Measurements from ENCODE around the gene WNT9A.

WNT9A gene

GRCh38 chr1:227941509-227942020, 6.2 kb downstream of the WNT9A start:
- DNase-seq, result no peak

GRCh38 chr1:227940791-227941241, 6.9 kb downstream of the WNT9A start:
- DNase-seq, result peak; percentile 11

GRCh38 chr1:227939791-227940771, 7.7 kb downstream of the WNT9A start:
- DNase-seq, result peak; percentile 17

- peak; percentile 14 for DNase-seq
Observed at GRCh38 chr1:227938911-227939790, 8.6 kb downstream of the WNT9A start.

- peak; percentile 2 for DNase-seq
Observed at GRCh38 chr1:227938276-227938675, 9.5 kb downstream of the WNT9A start.

GRCh38 chr1:227937838-227938145, 9.9 kb downstream of the WNT9A start:
- DNase-seq, result peak; percentile 8

GRCh38 chr1:227937031-227937837, 10.5 kb downstream of the WNT9A start:
- DNase-seq, result no peak

GRCh38 chr1:227935826-227936225, 11.9 kb downstream of the WNT9A start:
- no peak for DNase-seq

GRCh38 chr1:227934476-227935313, 13.0 kb downstream of the WNT9A start:
- peak; percentile 12 for DNase-seq

- DNase-seq, result no peak
Observed at GRCh38 chr1:227929751-227930472, 17.8 kb downstream of the WNT9A start.

- DNase-seq, result no peak
Observed at GRCh38 chr1:227928811-227929375, 18.8 kb downstream of the WNT9A start.

- no peak for DNase-seq
Observed at GRCh38 chr1:227927971-227928741, 19.6 kb downstream of the WNT9A start.

GRCh38 chr1:227926896-227927885, 20.5 kb downstream of the WNT9A start:
- DNase-seq, result no peak

- no peak for DNase-seq
Observed at GRCh38 chr1:227926216-227926791, 21.4 kb downstream of the WNT9A start.

- no peak for DNase-seq
Observed at GRCh38 chr1:227925582-227926198, 22.0 kb downstream of the WNT9A start.

GRCh38 chr1:227924833-227925574, 22.7 kb downstream of the WNT9A start:
- DNase-seq, result no peak

Data from right hindlimb (tissue), 1 donor.